GM23248 (cell line): ENCODE results near the gene KIF16B.

Experiments used
- EZH2 ChIP-seq: fragments of 200-600 bp; sonication (generic); IDR thresholded peaks from 2 replicates; pipeline ENCODE4 v1.6.1; 2018; ENCODE audit warnings: antibody characterized with exemption, mild to moderate bottlenecking; ENCODE audit not compliant: insufficient read depth, poor library complexity, severe bottlenecking
- EZH2phosphoT487 ChIP-seq: fragments of 200-600 bp; sonication (generic); IDR thresholded peaks from 2 replicates; pipeline ENCODE4 v1.6.1; 2018; ENCODE audit warnings: antibody characterized with exemption, moderate library complexity, mild to moderate bottlenecking, low read depth; ENCODE audit not compliant: insufficient read depth

DNA sequence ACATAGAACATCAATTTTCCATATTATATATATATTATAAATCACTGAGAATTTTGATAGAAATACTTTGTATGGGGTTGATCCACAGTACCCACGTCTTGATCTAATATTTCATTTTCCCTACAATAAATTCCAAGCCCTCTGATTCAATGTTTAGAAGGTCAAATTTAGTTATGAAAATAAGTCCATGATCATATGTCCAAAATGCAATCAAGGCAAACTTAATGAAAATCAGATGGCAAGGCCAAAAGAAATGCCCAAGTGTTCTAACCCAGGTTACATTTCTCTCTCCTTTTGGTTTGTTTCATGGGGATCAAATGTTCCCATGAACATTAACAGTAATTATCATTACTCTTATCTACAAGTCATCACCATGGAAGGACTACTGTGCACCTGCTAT lies 203.8 kb downstream of the KIF16B start:
- TF ChIP-seq EZH2 (no peak), EZH2phosphoT487 (no peak)
